ENCODE data around the gene PMEL.

The PMEL gene

DNA sequence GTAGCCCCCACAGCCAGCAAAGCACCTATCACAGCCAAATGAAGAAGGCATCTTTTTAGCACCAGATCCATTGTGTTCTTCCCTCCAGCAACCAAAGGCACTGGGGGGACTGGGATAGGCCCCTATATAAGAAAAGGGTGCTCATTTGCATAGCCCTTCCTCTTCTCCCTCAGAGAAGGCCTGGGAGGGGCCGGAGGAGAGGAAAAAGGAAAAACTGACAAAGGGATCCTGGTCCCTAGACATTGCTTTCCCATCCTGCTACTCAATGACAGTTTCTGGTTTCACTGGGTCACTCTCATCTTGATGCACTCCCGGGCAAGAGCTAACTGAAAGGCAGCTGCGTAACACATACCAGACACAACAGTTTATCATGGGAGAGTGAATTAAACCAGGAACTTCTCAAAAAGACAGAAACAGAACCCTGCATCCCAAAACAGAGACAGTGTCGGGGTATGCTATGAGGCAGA is at the start of gene PMEL:
Gene PMEL (minus strand): TSS at position 102 of the 467 bp plus-strand sequence. CDS start 31 bp downstream, at position 71.
- TF ChIP-seq, protein P1, sequence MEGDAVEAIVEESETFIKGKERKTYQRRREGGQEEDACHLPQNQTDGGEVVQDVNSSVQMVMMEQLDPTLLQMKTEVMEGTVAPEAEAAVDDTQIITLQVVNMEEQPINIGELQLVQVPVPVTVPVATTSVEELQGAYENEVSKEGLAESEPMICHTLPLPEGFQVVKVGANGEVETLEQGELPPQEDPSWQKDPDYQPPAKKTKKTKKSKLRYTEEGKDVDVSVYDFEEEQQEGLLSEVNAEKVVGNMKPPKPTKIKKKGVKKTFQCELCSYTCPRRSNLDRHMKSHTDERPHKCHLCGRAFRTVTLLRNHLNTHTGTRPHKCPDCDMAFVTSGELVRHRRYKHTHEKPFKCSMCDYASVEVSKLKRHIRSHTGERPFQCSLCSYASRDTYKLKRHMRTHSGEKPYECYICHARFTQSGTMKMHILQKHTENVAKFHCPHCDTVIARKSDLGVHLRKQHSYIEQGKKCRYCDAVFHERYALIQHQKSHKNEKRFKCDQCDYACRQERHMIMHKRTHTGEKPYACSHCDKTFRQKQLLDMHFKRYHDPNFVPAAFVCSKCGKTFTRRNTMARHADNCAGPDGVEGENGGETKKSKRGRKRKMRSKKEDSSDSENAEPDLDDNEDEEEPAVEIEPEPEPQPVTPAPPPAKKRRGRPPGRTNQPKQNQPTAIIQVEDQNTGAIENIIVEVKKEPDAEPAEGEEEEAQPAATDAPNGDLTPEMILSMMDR (IDR thresholded peaks at IDR 0.05; ENCODE audit: low read depth, low read length): no peak
- no peak for DNase-seq (ENCODE audit: low read depth in 2 of 2)
- peak within 1 kb of the TSS; percentile 89 to 94 for H3K4me3 ChIP-seq (replicated peaks in 1 of 2; ENCODE audit: low read depth in 2 of 2, low read length in 2 of 2)

DNA sequence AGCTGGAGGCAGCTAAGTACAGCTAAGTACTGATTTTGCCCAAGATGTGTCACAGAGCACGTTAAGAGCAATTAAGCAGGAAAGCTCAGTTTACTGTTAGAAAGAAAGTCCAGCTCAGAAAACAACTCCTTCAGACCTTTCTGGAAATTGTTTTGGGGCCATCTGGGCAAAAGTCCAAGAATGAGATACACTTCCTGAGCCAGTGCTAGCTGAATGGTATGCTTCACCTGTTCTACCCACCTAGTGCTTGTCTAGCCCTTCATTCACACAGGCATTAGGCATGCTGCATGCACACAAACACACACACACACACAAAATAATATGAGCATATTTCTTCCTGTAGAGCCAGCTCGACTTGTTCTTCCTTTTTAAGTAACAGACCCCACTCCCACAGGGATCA is 48.4 kb upstream of the PMEL start:
- DNase-seq (ENCODE audit: low read depth in 2 of 2): no peak
- H3K4me3 ChIP-seq (replicated peaks in 1 of 2; ENCODE audit: low read depth in 2 of 2, low read length in 2 of 2): no peak overlapping the region
- TF ChIP-seq, protein P1 (IDR thresholded peaks at IDR 0.05; ENCODE audit: low read depth, low read length): no peak

DNA sequence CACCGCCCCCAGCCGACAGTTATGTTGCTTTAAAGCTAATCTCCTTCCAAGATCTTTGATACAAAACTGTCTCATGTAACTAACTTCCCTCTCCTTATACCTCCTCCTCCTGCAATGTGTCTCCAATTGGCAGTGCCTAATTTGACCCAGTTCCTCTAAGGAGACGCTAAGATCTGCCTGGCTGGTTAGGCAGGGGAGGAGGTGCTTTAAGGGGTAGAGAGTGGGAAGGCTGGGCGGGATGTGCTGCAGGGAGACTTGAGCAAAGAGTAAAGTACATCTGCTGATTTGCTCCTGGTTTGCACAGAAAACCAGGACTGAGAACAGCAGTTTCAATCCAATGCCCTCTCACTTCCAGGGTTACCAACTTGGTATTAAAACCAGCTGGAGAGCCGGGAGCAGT is 47.6 kb upstream of the PMEL start:
- no peak overlapping the region for H3K4me3 ChIP-seq (replicated peaks in 1 of 2; ENCODE audit: low read depth in 2 of 2, low read length in 2 of 2)
- TF ChIP-seq, protein P1 (IDR thresholded peaks at IDR 0.05; ENCODE audit: low read depth, low read length): no peak
- DNase-seq (ENCODE audit: low read depth in 2 of 2): no peak

DNA sequence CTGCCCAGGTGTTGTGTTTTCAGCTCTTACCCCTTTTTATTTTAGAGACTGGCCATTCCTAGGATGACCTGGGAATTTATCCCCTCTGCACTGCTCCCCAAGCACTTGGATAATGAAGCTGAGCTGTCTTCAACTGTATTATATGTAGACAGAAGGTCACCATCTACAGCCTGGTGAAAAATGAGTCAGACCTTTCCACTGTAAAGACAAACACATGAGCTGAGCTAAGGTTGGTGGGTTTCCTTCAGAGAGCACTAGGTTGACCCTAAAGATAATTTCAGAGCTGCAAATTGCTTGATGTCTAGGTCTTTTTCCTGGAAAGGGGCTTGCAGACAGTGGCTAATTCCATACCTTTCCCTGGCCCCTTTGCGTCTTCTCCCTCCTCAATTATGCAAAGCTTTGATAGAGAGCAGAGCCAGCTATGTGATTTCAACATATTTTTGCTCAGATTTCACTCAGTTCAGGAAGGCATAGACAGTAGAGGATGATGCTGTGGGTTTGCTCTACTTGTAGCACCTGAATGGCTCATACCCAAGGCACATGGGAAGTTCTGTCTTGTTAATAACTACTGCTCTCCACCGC is 45.8 kb upstream of the PMEL start:
- no peak overlapping the region for H3K4me3 ChIP-seq (replicated peaks in 1 of 2; ENCODE audit: low read depth in 2 of 2, low read length in 2 of 2)
- TF ChIP-seq, protein P1 (IDR thresholded peaks at IDR 0.05; ENCODE audit: low read depth, low read length): no peak
- no peak for DNase-seq (ENCODE audit: low read depth in 2 of 2)

DNA sequence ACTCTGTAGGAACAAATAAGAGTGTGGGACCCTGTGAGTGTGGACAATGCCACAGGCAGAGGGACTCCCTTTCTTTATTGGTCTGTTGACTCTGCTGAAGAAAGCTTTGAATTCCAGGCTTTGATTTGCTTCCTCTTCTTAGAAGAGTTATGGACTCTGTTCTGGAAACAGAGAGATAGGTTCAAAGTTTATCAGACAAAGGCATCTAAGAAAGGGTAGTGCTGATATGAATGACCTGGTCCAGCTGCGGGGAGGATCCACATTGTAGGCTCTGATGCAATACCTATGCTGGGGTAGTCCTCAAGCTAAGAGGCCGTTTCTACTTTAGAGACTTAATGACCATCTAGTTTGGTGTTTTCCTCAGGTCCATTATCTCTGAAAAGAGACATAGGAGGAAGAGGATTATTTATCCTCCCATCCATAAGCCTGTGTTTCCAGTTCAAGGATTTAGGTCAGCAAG is 44.3 kb upstream of the PMEL start:
- TF ChIP-seq, protein P1 (IDR thresholded peaks at IDR 0.05; ENCODE audit: low read depth, low read length): no peak
- H3K4me3 ChIP-seq (replicated peaks in 1 of 2; ENCODE audit: low read depth in 2 of 2, low read length in 2 of 2): no peak overlapping the region
- no peak for DNase-seq (ENCODE audit: low read depth in 2 of 2)

DNA sequence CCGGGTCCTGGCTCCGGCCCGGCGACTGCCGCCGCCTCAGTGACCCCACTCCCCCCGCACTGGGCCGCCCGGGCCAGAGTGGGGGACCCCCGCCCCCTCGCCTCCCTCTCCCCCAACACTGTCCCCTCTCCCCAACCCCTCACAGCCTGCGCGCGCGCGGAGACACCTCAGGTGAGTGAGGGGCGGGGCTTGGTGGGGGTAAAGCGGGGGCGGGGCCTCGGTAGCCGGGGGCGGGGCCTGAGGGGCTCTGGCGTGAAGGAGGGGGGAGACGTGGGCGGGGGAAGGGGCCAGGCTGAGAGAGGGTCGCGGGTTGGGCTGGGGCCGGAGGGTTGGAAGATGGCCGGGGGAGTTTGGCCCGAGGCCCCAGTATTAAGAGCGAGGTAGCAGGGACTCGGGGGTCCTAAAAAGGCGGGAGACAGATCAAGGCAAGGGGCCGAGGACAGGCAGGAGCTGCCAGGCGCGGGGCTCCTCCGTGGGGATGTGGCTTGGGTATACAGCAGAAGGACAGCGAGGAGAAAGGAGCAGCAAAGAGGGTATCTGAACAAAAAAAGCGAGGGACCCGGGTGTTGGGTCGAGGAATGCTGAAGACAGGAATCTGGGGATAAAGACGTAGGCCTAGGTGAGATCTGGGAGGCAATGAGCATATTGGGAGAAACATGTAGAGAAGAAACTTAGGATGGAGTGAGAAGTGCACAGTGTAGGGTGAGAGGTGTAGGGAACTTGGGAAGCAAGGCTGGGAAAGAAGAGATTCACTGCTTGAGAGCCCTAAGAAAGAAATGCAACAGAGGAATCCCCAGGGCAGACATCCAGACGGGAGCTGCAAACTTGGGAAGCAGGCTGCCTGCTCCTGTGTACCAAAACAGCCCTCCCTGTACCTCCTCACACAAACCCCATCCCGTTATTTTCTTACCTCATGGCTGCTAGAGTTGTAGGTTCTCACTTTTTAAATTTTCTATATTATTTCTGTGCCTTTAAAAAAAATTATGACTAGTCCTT is 42.0 kb upstream of the PMEL start:
- peak overlapping the region; percentile 67 for H3K4me3 ChIP-seq (replicated peaks in 1 of 2; ENCODE audit: low read depth in 2 of 2, low read length in 2 of 2)
- peak in 1 of 2 donors; percentile 12 for DNase-seq (ENCODE audit: low read depth in 2 of 2)
- TF ChIP-seq, protein P1 (IDR thresholded peaks at IDR 0.05; ENCODE audit: low read depth, low read length): no peak

Measured in cardiac fibroblast (primary cell).